NCI-H446 treated with DMSO at 0.1 percent for 48 hours (cell line): ENCODE results near the gene TBC1D2B.
"Not testable (repeated sequence)": the region's sequence is repeated elsewhere in the genome, so short reads cannot be mapped to it uniquely, and the experiment has no call there.

Source experiments
- DNase-seq: peaks from one replicate; lab custom pipeline; 2025; lab: John Stamatoyannopoulos, UW

TBC1D2B gene

GRCh38 chr15:78003539-78004008 lies 73.9 kb downstream of the TBC1D2B start:
- no peak for DNase-seq

- no peak for DNase-seq
These were observed 74.5 kb downstream of the TBC1D2B start for GRCh38 chr15:78002996-78003395.

- no peak for DNase-seq
These were observed 75.9 kb downstream of the TBC1D2B start for GRCh38 chr15:78001656-78002055.

- DNase-seq, result no peak
These were observed 76.6 kb downstream of the TBC1D2B start for GRCh38 chr15:78000927-78001249.

- DNase-seq, result no peak
These were observed 77.2 kb downstream of the TBC1D2B start for GRCh38 chr15:78000091-78000926.

GRCh38 chr15:77999486-77999885 lies 78.0 kb downstream of the TBC1D2B start:
- no peak for DNase-seq

- no peak for DNase-seq
These were observed 78.9 kb downstream of the TBC1D2B start for GRCh38 chr15:77998592-77998991.

DNA sequence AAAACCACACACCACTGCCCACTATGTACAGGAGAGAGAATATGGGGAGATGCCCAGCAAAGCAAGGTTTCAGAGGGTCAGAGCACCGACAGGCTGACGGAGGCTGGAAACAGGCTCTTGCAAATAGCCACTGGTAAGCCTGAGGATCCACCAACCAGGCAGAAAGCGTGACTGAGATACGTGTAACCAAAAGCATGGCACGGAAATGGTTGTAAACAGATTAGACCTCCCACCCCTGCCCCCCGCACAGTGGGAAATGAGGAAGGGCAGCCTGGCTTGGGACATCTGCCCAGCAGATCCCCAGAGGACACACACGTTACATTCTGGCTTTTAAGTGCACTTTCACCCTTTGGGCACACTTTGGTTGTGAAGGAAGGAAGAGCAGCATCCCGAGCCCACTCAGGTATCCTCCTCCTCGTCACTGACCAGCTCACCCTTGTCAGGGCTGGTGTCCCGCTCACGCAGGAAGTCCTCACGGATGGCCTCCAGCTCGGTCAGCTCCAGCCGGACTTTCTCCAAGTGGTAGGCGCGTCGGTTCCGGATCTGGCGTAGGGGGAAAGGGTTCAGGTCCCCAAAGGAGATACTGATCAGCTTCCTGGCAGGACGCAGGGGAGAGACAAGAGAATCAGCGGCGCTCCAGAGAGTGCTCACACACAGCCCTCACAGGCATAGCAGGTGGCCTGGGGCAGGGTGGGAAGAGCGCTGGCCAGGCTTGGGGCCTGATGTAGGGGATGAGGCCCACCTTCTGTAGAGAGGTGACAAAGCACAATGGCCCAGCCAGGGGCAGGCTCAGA lies 79.6 kb downstream of the TBC1D2B start:
- DNase-seq, result not testable (repeated sequence)

- not testable (repeated sequence) for DNase-seq
These were observed 80.3 kb downstream of the TBC1D2B start for GRCh38 chr15:77997221-77997620.

DNA sequence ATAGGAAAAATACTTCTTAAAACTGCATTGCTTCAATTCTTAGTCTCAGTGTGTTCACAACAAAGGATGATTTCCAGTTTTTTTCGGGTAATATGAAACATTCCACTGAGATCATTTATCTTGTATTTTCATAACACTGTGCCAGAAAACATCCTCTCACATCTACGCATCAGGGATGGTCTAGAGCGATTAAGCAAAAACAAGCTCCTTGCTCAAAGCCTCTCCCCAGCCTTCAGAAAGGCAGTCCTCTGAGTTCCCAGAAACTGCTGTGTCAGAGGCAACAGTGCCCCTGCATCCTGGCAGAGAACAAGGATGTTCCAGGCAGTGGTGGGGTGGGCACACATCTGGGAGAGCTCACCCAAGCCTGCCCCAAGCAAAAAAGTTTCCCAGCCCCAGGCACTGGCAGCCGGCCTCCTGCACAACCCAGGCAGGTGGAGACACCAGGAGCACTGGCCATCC lies 80.8 kb downstream of the TBC1D2B start:
- DNase-seq, result not testable (repeated sequence)

- not testable (repeated sequence) for DNase-seq
These were observed 81.3 kb downstream of the TBC1D2B start for GRCh38 chr15:77996226-77996625.

DNA sequence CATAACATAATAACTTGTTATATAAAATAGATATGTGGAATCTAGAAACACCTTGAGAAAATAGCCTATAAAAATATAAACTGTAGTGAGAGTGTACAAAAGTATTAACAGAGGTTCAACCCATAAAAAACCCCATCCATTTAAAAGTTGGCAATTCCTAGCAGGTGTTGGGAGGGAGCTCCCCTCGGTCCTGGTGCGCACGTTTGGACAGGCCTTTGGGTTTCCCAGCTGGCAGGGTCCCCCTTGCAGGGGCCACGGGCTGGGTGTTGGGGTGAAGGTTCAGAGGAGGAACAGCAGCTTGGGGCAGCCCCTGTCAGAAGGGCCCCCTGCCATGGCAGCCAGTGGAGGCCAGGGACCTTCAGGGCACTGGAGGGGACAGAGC lies 82.0 kb downstream of the TBC1D2B start:
- not testable (repeated sequence) for DNase-seq

DNA sequence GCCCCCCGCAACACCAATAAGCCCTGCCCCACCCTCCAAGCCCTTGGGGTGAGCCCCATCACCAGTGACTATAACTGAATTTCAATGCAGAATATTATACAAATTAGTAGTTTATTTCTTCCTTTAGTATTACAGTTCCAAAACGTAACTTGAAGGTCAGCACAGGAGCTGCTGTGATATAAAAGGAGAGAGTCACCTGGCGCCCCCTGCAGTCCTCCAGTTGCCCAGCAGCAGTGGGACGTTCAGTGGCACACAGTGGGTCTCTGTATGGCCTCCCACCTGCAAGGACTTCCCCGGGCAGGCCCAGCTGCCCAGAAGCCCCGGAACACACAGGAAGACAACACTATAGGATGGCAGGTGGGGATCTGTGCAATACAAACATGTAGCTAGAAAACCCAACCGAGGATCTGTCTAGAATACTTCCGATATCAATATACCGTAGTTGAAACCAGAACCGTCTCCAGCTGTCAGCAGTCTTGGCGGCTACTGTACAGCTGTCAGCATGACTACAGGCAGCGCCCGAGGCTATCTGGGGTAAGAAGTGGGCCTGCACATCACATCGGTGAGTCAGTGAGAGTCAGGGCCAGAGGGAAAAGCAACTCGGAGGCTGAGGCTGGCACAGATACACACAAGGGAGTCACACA lies 82.5 kb downstream of the TBC1D2B start:
- DNase-seq, result peak; percentile 17

GRCh38 chr15:77993970-77994693 lies 83.4 kb downstream of the TBC1D2B start:
- DNase-seq, result peak; percentile 36

DNA sequence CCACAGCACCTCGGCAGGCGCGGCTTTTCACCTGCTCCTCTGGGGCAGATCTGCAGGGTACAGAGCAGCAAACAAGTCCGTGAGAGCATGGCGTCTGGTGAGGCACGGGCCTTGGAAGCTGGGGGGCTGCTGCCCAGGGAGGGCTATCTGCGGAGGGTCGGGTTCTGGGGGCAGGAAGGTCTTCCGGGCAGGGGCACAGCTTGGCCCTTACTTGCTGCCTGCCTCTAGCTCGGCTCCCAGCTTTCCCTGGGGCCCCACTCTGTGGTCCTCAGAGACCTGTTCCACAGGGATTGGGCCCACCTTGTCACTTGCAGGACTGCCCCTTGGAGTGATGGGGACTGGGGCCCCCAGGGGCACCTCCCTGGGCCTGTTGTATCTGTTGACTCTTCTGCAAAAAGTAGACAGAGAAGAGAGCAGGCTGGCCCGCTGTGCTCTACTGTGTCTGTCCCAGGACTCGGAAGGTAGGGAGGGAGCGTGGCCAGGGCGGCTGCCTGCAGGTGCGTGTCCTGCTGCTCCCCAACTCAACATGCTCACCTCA lies 84.1 kb downstream of the TBC1D2B start:
- no peak for DNase-seq

GRCh38 chr15:77992356-77993222 lies 84.9 kb downstream of the TBC1D2B start:
- no peak for DNase-seq

DNA sequence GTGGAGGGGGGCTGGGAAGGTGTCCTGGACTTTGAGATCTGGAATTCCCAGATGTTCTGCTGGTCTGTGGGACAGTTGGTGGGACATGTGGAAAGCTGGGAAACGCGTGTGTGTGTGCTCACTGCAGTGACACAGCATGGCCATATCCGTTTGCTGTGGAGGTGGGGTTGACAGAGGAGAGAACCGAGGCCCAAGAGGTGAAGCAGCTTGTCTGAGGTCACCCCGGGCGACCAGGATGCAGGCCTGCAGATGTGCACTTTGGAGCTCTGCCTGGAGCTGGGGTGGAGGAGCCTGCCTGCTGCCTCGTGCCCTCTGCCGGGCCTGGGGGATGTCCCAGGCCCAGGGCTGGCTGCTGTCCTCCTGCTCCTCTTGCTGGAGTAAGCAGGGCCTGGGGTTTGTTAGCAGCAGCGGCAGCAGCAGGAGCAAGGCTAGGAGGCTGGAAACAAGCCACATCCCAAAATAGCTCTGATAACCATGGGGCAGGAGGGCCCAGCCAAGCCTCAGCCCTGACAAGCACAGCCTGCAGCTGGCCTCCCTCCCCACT lies 85.8 kb downstream of the TBC1D2B start:
- peak; percentile 73 for DNase-seq

DNA sequence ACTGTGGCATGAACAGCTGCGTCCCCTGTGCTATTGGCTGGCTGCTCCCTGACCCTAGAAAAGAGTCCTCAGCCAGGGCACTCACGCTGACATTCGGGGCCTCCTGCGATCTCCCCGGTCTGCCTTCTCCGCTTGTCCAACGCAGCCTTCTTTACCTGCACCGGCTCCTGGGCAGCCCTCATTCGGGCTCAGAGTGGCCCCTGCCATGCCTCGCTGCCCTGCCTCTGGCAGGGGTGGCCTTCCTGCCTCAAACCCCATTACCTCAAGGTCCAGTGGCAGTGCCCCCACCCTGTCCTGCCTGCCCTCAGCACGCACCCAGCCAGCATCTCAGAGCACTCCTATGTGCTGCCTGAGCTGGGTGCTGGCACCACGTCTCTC lies 86.5 kb downstream of the TBC1D2B start:
- no peak for DNase-seq

GRCh38 chr15:77989296-77990143 lies 88.0 kb downstream of the TBC1D2B start:
- DNase-seq, result no peak
